Measurements from ENCODE around the gene ELAVL2. TPM values are rescaled to one million over a fixed set of nuclear protein-coding genes. Genes with fewer than 3 reads are reported as not detected.

Gene ELAVL2
- total RNA-seq, 1 donor from 2014 or later = 384 TPM

DNA sequence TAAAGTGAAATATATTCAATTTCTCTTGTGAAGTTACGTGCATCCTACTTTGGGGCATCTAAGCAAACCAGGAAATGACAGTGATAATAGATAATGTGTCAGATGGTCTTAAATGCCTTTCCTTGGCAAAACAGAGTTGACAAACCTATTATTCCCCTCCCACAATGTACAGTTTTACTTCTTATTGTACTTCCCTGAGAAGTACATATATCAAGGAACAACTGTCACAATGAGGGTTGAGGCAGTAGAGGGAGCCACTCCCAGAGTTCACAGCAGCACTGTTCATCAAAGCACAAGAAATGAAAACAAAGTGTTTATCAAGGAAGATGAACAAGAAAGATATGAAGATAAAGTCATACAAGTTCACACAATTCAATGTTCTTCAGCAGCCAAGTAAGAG is 41.1 kb downstream of the ELAVL2 start:
- Mint-ChIP-seq H3K36me3 (ENCODE audit: unreplicated experiment) (peaks cover 4% of the 10 kb centered on the region), H3K4me1 (ENCODE audit: low read depth, unreplicated experiment) (peaks cover 44% of the 10 kb centered on the region), H3K9me3 (ENCODE audit: unreplicated experiment) (peaks cover 7% of the 10 kb centered on the region), H3K27ac (ENCODE audit: unreplicated experiment) (no peak overlapping the region), H3K4me3 (ENCODE audit: unreplicated experiment) (no peak overlapping the region), H3K27me3 (ENCODE audit: unreplicated experiment) (peaks cover 1% of the 10 kb centered on the region)
- TF ChIP-seq, protein P1, sequence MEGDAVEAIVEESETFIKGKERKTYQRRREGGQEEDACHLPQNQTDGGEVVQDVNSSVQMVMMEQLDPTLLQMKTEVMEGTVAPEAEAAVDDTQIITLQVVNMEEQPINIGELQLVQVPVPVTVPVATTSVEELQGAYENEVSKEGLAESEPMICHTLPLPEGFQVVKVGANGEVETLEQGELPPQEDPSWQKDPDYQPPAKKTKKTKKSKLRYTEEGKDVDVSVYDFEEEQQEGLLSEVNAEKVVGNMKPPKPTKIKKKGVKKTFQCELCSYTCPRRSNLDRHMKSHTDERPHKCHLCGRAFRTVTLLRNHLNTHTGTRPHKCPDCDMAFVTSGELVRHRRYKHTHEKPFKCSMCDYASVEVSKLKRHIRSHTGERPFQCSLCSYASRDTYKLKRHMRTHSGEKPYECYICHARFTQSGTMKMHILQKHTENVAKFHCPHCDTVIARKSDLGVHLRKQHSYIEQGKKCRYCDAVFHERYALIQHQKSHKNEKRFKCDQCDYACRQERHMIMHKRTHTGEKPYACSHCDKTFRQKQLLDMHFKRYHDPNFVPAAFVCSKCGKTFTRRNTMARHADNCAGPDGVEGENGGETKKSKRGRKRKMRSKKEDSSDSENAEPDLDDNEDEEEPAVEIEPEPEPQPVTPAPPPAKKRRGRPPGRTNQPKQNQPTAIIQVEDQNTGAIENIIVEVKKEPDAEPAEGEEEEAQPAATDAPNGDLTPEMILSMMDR (IDR thresholded peaks at IDR 0.05; ENCODE audit: partially characterized antibody, unreplicated experiment) = no peak
- DNase-seq = no peak

DNA sequence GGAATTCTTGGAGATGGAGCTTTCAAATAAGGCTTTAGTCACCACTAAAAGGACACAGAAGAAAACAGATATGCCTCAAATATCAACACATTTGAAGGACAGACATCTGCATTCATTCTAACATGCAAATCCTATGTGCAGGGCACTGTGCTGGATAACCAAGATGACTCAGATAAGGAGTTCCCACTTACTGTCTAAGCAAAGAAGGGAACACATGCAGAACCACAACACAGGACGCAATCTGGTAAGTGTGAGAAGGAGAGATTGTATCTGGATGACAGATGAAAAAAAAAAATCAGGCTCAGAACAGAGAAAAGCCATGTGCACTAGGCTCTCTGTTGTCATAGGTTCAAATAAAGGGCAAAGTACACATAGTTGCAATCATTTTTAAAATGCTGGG is 42.5 kb downstream of the ELAVL2 start:
- peaks cover 4% of the 10 kb centered on the region for H3K36me3 Mint-ChIP-seq (ENCODE audit: unreplicated experiment)
- no peak overlapping the region for H3K27ac Mint-ChIP-seq (ENCODE audit: unreplicated experiment)
- no peak for DNase-seq
- TF ChIP-seq, protein P1 (IDR thresholded peaks at IDR 0.05; ENCODE audit: partially characterized antibody, unreplicated experiment) = no peak
- no peak overlapping the region for H3K4me3 Mint-ChIP-seq (ENCODE audit: unreplicated experiment)
- H3K27me3 Mint-ChIP-seq (ENCODE audit: unreplicated experiment) = no peaks in the 10 kb centered on the region
- H3K9me3 Mint-ChIP-seq (ENCODE audit: unreplicated experiment) = peaks cover 7% of the 10 kb centered on the region
- peaks cover 46% of the 10 kb centered on the region for H3K4me1 Mint-ChIP-seq (ENCODE audit: low read depth, unreplicated experiment)

DNA sequence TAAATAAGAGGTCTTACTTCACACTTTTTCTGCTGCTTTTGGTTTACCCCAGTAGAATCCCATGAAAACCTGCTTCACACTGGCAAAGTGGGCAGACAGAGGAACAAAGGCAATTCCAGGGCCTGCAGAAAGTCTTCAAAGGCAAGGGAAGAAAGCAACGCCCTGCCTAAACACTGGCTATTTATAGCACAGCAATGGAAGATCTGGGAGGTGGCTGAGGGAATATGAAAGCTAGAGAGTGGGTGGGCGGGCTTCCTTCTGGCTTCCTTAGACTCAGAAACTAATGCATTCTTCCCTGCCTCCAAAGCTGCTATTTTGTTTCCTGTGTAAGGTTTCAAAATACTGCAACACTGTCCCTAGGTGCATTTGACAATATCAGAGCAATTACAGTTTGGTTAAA is 46.8 kb downstream of the ELAVL2 start:
- TF ChIP-seq, protein P1 (IDR thresholded peaks at IDR 0.05; ENCODE audit: partially characterized antibody, unreplicated experiment) = no peak
- H3K4me1 Mint-ChIP-seq (ENCODE audit: low read depth, unreplicated experiment) = peaks cover 61% of the 10 kb centered on the region
- H3K4me3 Mint-ChIP-seq (ENCODE audit: unreplicated experiment) = peak overlapping the region; percentile 76
- peaks cover 3% of the 10 kb centered on the region for H3K27me3 Mint-ChIP-seq (ENCODE audit: unreplicated experiment)
- H3K9me3 Mint-ChIP-seq (ENCODE audit: unreplicated experiment) = peaks cover 8% of the 10 kb centered on the region
- H3K36me3 Mint-ChIP-seq (ENCODE audit: unreplicated experiment) = peaks cover 8% of the 10 kb centered on the region
- peak overlapping the region; percentile 67 for H3K27ac Mint-ChIP-seq (ENCODE audit: unreplicated experiment)
- DNase-seq = no peak

DNA sequence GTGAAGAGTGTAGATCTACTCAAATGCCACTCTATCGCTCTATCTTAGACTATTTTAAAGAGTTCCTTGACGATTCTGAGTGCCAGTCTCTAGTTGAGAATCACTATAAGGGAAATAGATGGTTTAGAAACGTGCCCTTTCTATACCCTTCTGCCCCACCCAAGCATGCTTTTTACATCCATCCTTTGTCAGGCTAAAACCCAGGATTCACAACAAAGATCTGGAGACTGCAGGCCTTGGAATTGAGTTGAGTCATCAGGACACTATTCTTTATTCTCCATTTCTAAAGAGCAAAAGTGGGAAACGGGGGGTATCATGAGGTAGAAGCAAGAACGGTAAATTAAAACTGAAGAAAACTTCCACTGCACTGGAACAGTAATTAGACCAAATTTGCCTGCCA is 48.7 kb downstream of the ELAVL2 start:
- DNase-seq = no peak
- Mint-ChIP-seq H3K9me3 (ENCODE audit: unreplicated experiment) (peaks cover 5% of the 10 kb centered on the region), H3K27ac (ENCODE audit: unreplicated experiment) (peak overlapping the region; percentile 34), H3K36me3 (ENCODE audit: unreplicated experiment) (peaks cover 3% of the 10 kb centered on the region), H3K4me3 (ENCODE audit: unreplicated experiment) (peak overlapping the region; percentile 76), H3K27me3 (ENCODE audit: unreplicated experiment) (peaks cover 3% of the 10 kb centered on the region), H3K4me1 (ENCODE audit: low read depth, unreplicated experiment) (peaks cover 62% of the 10 kb centered on the region)
- TF ChIP-seq, protein P1 (IDR thresholded peaks at IDR 0.05; ENCODE audit: partially characterized antibody, unreplicated experiment) = no peak

DNA sequence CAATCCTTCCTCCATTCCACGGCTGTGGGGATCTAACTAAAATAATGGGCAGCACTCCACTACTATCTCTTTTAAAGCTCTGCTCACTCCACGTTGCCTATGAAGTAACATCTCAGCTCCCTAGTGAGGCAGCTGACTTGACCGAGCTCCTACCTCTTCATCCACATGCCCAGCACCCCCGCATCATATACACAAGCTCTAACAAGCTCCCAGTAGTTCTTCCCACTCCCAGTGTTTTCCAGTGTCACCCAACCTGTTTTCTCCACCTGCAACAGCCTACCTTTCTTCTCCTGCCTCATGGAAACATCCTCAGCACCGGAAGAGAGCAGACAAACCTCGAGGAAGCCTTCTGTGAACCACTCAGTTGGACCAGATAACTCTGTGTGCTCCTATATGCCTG is 50.5 kb downstream of the ELAVL2 start:
- H3K9me3 Mint-ChIP-seq (ENCODE audit: unreplicated experiment) = peaks cover 11% of the 10 kb centered on the region
- peaks cover 68% of the 10 kb centered on the region for H3K4me1 Mint-ChIP-seq (ENCODE audit: low read depth, unreplicated experiment)
- no peak for DNase-seq
- peak overlapping the region; percentile 16 for H3K4me3 Mint-ChIP-seq (ENCODE audit: unreplicated experiment)
- H3K27me3 Mint-ChIP-seq (ENCODE audit: unreplicated experiment) = peaks cover 3% of the 10 kb centered on the region
- H3K27ac Mint-ChIP-seq (ENCODE audit: unreplicated experiment) = peak overlapping the region; percentile 79
- peaks cover 9% of the 10 kb centered on the region for H3K36me3 Mint-ChIP-seq (ENCODE audit: unreplicated experiment)
- TF ChIP-seq, protein P1 (IDR thresholded peaks at IDR 0.05; ENCODE audit: partially characterized antibody, unreplicated experiment) = no peak
